HepG2 (cell line): ENCODE measurements around the gene REEP6. TPM values are rescaled to one million over a fixed set of nuclear protein-coding genes. Genes with fewer than 3 reads are reported as not detected.

Source experiments
- DNMT1 ChIP-seq: sonication (generic); formaldehyde crosslinking; IDR thresholded peaks from 2 replicates; pipeline ENCODE4 v1.5.1; 2020; ENCODE audit warnings: mild to moderate bottlenecking, missing genetic modification reagents
- ETV6 ChIP-seq: sonication (generic); formaldehyde crosslinking; conservative IDR thresholded peaks from 2 replicates; pipeline ENCODE4 v1.4.0; 2020; ENCODE audit warnings: missing genetic modification reagents
- GTF3A ChIP-seq: sonication (generic); formaldehyde crosslinking; conservative IDR thresholded peaks from 2 replicates; pipeline ENCODE4 v1.4.0; 2020; ENCODE audit warnings: mild to moderate bottlenecking, missing genetic modification reagents
- HNRNPLL ChIP-seq: fragments of 200-400 bp; formaldehyde crosslinking; IDR thresholded peaks from 2 replicates; pipeline ENCODE4 v1.6.1; 2017; ENCODE audit warnings: mild to moderate bottlenecking, low read depth, low read length; ENCODE audit not compliant: poor library complexity, severe bottlenecking
- HOXA3 ChIP-seq: sonication (generic); formaldehyde crosslinking; IDR thresholded peaks from 2 replicates; pipeline ENCODE4 v1.5.0; 2020; ENCODE audit warnings: missing genetic modification reagents
- JUNB ChIP-seq: sonication (generic); formaldehyde crosslinking; IDR thresholded peaks from 2 replicates; pipeline ENCODE4 v1.8.0; 2022; ENCODE audit warnings: missing genetic modification reagents, mild to moderate bottlenecking, borderline replicate concordance
- NCOA5 ChIP-seq: sonication (generic); formaldehyde crosslinking; IDR thresholded peaks from 2 replicates; pipeline ENCODE4 v1.4.0; 2020; ENCODE audit warnings: missing genetic modification reagents
- NR3C1 ChIP-seq: sonication (generic); formaldehyde crosslinking; IDR thresholded peaks from 2 replicates; pipeline ENCODE4 v1.4.0; 2020; ENCODE audit warnings: missing genetic modification reagents
- POLR2A ChIP-seq, 2 experiments: IDR thresholded peaks; 2 replicates each; pipeline ENCODE4 v1.6.1; 2011; ENCODE audit warnings: low read depth in 2 of 2, low read length in 2 of 2, mild to moderate bottlenecking in 1 of 2, moderate library complexity in 1 of 2; ENCODE audit not compliant: insufficient read depth in 1 of 2
- POLR2G ChIP-seq: fragments of 200-400 bp; formaldehyde crosslinking; IDR thresholded peaks from 2 replicates; pipeline ENCODE4 v1.6.1; 2018; ENCODE audit warnings: mild to moderate bottlenecking, low read depth, low read length, moderate library complexity
- ZFY ChIP-seq: sonication (generic); formaldehyde crosslinking; IDR thresholded peaks from 2 replicates; pipeline ENCODE4 v1.4.0; 2020; ENCODE audit warnings: missing genetic modification reagents
- ZNF180 ChIP-seq: sonication (generic); formaldehyde crosslinking; IDR thresholded peaks from 2 replicates; pipeline ENCODE4 v1.4.0; 2020; ENCODE audit warnings: low read depth, missing genetic modification reagents, borderline replicate concordance
- ZNF326 ChIP-seq: sonication (generic); formaldehyde crosslinking; IDR thresholded peaks from 2 replicates; pipeline ENCODE4 v1.4.0; 2020; ENCODE audit warnings: missing genetic modification reagents, borderline replicate concordance
- ZNF335 ChIP-seq: sonication (generic); formaldehyde crosslinking; IDR thresholded peaks from 2 replicates; pipeline ENCODE4 v1.4.0; 2020; ENCODE audit warnings: missing genetic modification reagents
- ZNF644 ChIP-seq: IDR thresholded peaks from 2 replicates; pipeline ENCODE4 v1.6.1; 2016; ENCODE audit warnings: low read depth
- ZNF746 ChIP-seq: sonication (generic); formaldehyde crosslinking; IDR thresholded peaks from 2 replicates; pipeline ENCODE4 v1.8.0; 2022; ENCODE audit warnings: mild to moderate bottlenecking, missing genetic modification reagents
- ZNF790 ChIP-seq: sonication (generic); formaldehyde crosslinking; IDR thresholded peaks from 2 replicates; pipeline ENCODE4 v1.8.0; 2022; ENCODE audit warnings: missing genetic modification reagents, mild to moderate bottlenecking, borderline replicate concordance
- polyA plus RNA-seq, 8 experiments: library from polyadenylated mRNA; depleted of rRNA in 3 of 8; stranded (reverse) in 7 of 8; unstranded in 1 of 8; fragments of >200 nt; fragmentation: Illumina TruSeq in 4 of 8; extraction: Trizol in 4 of 8; gene quantifications; 2 replicates each; pipeline versions ENCODE4 v1.2.1 to v1.2.3, GENCODE V29; 2011 to 2016; ENCODE audit warnings: low read depth in 4 of 8, missing spikeins in 1 of 8, mixed read lengths in 1 of 8; ENCODE audit not compliant: insufficient read depth in 1 of 8
- total RNA-seq, 5 experiments: library from RNA; depleted of rRNA; stranded (reverse); fragments of >200 nt; fragmentation: Illumina TruSeq; extraction: Trizol; gene quantifications; 2 replicates each; pipeline ENCODE4 v1.2.3, GENCODE V29; 2016; ENCODE audit warnings: low read depth in 1 of 5
- TF ChIP-seq, protein P1 (sequence below): sonication (generic); formaldehyde crosslinking; IDR thresholded peaks from 2 replicates; pipeline ENCODE4 v1.8.0; 2022; ENCODE audit warnings: mild to moderate bottlenecking, missing genetic modification reagents, moderate library complexity
- TF ChIP-seq, protein P2 (sequence below): sonication (generic); formaldehyde crosslinking; IDR thresholded peaks from 2 replicates; pipeline ENCODE4 v1.8.1; 2022; ENCODE audit warnings: low read depth, mild to moderate bottlenecking, missing genetic modification reagents
- TF ChIP-seq, protein P3 (sequence below): sonication (generic); formaldehyde crosslinking; IDR thresholded peaks from 2 replicates; pipeline ENCODE4 v1.8.0; 2022; ENCODE audit warnings: missing genetic modification reagents, mild to moderate bottlenecking, borderline replicate concordance
- TF ChIP-seq, protein P4 (sequence below): sonication (generic); formaldehyde crosslinking; IDR thresholded peaks from 2 replicates; pipeline ENCODE4 v1.4.0; 2020; ENCODE audit warnings: mild to moderate bottlenecking, missing genetic modification reagents
- TF ChIP-seq, protein P5 (sequence below): fragments of 450-650 bp; IDR thresholded peaks from 2 replicates; pipeline ENCODE4 v1.6.1; 2017

Gene REEP6
- total and polyA plus RNA-seq, 2 of the 13 experiments (the other 11 are each of a cell fraction or from before 2014, with no cell fraction given) = 10.0 to 28.8 TPM

DNA sequence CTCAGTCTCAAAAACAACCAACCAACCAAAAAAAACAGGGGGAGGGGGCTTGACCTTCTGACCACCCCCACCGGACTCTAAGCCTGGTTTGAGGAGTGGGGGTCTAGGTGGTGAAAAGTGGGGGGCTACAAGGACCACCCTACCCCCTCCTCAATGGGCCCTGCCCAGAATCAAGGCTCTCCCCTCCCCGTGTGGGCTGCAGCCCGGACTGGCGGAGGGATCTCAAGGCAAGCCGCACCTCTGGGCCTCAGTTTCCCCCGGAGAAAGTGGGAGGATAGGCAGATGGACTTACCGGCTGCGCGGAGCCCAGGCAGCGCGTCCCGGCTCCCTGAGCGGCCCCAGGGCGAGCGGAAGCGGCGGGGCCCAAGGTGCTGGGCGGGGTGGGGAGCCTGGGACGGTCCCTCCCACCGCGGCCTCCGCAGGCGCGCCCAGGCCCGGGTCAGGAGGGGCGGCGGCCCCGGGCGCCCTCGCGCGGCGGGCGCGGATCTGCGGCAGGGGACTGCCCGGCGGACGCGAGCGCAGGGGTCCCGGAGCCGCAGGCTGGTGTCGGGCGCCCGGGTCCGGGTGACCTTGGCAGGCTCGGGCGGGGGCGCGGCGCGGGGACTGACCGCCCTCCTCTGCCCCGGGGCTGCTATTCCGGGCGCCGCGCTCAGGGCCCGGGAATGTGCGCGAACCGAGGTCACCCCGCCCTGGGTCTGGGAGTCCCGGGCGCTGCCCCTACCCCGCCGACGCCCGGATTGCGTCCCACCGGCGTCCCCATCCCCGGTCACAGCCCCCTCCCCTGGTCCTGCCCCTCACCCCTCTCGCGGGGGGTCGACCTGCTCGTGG is 21.9 kb downstream of the REEP6 start, which contains the start of gene ADAMTSL5 (continued):
- TF ChIP-seq, protein P1, sequence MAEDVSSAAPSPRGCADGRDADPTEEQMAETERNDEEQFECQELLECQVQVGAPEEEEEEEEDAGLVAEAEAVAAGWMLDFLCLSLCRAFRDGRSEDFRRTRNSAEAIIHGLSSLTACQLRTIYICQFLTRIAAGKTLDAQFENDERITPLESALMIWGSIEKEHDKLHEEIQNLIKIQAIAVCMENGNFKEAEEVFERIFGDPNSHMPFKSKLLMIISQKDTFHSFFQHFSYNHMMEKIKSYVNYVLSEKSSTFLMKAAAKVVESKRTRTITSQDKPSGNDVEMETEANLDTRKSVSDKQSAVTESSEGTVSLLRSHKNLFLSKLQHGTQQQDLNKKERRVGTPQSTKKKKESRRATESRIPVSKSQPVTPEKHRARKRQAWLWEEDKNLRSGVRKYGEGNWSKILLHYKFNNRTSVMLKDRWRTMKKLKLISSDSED (CRISPR knock-in tag) = no peak
- TF ChIP-seq ZNF180 (CRISPR knock-in tag) = no peak
- no peak for TF ChIP-seq NR3C1
- TF ChIP-seq, protein P2, sequence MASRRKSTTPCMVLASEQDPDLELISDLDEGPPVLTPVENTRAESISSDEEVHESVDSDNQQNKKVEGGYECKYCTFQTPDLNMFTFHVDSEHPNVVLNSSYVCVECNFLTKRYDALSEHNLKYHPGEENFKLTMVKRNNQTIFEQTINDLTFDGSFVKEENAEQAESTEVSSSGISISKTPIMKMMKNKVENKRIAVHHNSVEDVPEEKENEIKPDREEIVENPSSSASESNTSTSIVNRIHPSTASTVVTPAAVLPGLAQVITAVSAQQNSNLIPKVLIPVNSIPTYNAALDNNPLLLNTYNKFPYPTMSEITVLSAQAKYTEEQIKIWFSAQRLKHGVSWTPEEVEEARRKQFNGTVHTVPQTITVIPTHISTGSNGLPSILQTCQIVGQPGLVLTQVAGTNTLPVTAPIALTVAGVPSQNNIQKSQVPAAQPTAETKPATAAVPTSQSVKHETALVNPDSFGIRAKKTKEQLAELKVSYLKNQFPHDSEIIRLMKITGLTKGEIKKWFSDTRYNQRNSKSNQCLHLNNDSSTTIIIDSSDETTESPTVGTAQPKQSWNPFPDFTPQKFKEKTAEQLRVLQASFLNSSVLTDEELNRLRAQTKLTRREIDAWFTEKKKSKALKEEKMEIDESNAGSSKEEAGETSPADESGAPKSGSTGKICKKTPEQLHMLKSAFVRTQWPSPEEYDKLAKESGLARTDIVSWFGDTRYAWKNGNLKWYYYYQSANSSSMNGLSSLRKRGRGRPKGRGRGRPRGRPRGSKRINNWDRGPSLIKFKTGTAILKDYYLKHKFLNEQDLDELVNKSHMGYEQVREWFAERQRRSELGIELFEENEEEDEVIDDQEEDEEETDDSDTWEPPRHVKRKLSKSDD (CRISPR knock-in tag) = no peak
- TF ChIP-seq, protein P3, sequence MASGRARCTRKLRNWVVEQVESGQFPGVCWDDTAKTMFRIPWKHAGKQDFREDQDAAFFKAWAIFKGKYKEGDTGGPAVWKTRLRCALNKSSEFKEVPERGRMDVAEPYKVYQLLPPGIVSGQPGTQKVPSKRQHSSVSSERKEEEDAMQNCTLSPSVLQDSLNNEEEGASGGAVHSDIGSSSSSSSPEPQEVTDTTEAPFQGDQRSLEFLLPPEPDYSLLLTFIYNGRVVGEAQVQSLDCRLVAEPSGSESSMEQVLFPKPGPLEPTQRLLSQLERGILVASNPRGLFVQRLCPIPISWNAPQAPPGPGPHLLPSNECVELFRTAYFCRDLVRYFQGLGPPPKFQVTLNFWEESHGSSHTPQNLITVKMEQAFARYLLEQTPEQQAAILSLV = no peak
- TF ChIP-seq POLR2A (IDR thresholded peaks at IDR 0.05; ENCODE audit: insufficient read depth in 1 of 2, low read depth in 2 of 2, low read length in 2 of 2) = 0 out of 4 replicates have a peak, but pooled peaks of 1 of the 2 experiments have one; percentile 34
- TF ChIP-seq ZNF746 (CRISPR knock-in tag) = no peak
- TF ChIP-seq JUNB (CRISPR knock-in tag) = no peak
- TF ChIP-seq ETV6 (CRISPR knock-in tag) = no peak
- TF ChIP-seq ZNF790 (CRISPR knock-in tag) = no peak
- TF ChIP-seq DNMT1 = no peak
- no peak for TF ChIP-seq ZNF326 (CRISPR knock-in tag)
- peak; percentile 46 for TF ChIP-seq HNRNPLL
- peak; percentile 60 for TF ChIP-seq ZFY (CRISPR knock-in tag)
- peak; percentile 76 for TF ChIP-seq POLR2G
- no peak for TF ChIP-seq ZNF335 (CRISPR knock-in tag)
- TF ChIP-seq GTF3A (CRISPR knock-in tag) = no peak
- TF ChIP-seq NCOA5 (CRISPR knock-in tag) = no peak
- peak; percentile 52; the same call in 1 of the 2 replicates for TF ChIP-seq HOXA3
- TF ChIP-seq, protein P4, sequence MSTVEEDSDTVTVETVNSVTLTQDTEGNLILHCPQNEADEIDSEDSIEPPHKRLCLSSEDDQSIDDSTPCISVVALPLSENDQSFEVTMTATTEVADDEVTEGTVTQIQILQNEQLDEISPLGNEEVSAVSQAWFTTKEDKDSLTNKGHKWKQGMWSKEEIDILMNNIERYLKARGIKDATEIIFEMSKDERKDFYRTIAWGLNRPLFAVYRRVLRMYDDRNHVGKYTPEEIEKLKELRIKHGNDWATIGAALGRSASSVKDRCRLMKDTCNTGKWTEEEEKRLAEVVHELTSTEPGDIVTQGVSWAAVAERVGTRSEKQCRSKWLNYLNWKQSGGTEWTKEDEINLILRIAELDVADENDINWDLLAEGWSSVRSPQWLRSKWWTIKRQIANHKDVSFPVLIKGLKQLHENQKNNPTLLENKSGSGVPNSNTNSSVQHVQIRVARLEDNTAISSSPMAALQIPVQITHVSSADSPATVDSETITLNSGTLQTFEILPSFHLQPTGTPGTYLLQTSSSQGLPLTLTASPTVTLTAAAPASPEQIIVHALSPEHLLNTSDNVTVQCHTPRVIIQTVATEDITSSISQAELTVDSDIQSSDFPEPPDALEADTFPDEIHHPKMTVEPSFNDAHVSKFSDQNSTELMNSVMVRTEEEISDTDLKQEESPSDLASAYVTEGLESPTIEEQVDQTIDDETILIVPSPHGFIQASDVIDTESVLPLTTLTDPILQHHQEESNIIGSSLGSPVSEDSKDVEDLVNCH (CRISPR knock-in tag) = no peak
- no peak for TF ChIP-seq ZNF644 (CRISPR knock-in tag)
- TF ChIP-seq, protein P5, sequence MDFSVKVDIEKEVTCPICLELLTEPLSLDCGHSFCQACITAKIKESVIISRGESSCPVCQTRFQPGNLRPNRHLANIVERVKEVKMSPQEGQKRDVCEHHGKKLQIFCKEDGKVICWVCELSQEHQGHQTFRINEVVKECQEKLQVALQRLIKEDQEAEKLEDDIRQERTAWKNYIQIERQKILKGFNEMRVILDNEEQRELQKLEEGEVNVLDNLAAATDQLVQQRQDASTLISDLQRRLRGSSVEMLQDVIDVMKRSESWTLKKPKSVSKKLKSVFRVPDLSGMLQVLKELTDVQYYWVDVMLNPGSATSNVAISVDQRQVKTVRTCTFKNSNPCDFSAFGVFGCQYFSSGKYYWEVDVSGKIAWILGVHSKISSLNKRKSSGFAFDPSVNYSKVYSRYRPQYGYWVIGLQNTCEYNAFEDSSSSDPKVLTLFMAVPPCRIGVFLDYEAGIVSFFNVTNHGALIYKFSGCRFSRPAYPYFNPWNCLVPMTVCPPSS = no peak
